Eye (tissue), 1 donor: Measurements from ENCODE around the gene FTCDNL1.

ENCODE experiments used
- DNase-seq: peaks from one replicate; pipeline ENCODE4 v3.0.0-alpha.2; 2015

The FTCDNL1 gene

DNA sequence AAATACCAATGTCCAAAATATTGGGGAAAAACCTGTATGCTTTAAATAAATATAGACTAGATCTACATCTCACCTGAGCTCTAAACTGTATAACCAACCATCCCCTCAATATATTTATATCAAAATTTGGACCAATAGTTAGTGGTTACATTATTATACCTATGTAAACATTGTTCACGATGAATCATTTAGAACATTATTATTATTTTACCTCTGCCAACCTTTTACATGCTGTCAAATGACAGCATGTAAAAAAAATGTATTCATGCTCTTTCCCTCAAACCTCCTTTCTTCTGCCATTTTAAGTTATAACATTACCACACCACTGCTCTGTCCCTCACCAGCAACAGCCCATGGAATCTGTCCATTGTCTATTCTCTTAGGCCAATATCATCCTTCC is 9.6 kb downstream of the FTCDNL1 start:
- DNase-seq, result no peak

DNA sequence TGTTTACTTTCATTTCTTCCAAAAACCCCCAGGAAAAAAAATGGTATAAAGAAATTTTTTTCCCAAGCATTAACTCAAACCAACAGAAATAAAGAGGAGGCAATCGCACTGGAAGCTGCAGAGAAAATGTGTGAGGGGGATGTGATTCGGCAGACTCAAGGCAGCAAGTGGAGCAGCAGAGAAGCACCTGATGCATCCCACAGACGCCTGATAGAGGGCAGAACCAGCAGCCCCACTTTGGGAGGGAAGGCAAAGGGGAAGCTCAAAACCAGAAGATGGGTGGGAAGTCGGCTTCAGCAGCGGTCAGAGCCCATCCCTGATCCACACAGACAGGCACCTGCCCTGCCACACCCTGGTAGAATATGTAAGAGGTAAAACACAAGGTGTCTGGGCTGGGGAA is 12.6 kb downstream of the FTCDNL1 start:
- DNase-seq, result no peak

DNA sequence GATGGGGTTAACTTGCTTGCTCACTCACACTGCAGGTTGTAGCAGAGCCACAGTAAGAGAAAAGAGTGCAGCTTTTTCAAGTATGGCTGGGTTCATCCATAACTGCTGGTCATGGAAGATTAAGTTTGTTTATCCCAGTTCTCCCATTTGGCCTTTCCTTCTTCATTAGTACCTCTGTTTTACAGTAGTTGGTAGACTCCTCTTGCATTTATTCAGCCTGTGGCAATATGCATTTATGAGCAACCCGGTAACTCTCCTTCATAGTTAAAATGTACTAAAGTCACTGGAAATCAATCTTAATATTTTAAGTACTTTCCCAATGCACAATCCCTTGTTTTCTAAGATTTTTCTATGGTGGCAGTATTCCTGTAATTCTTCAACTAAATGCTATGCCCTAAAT is 14.0 kb downstream of the FTCDNL1 start:
- no peak for DNase-seq

DNA sequence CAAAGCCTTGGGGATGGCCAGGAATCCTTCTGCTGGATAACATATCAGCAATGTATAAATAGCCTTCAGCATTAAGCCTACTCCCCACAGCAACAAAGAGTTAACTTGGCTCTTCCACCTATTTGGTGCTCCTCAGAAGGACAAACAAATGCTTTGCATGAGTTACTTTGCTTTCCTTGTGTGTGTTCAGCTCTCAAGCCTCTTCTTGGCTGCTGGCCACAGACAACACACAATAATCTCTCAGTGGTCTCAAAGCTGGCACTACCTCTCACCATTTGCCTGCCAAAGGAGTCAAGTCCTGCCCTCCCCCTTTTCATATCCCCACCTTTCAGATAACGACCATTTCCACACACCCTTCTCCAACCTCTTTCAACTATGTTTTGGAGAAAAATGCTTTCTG is 17.5 kb downstream of the FTCDNL1 start:
- no peak for DNase-seq

DNA sequence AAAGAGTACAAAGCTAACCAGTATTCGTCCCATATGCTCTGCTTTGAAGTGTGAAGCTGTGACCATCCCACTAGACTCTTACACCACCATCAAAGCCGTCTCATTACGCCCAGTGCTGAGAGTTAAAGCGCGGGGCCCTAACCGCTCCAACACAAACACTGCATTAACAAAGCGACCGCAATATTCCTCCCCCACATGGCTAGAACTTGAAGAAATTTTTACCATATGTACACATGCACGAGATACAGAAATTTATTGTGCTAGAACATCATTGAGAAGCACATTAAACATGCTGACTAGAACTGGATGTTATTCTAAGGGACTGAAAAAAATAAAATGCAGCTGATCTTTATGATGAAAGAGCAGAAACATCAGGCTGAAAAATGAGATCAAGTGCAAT is 20.5 kb downstream of the FTCDNL1 start:
- DNase-seq, result no peak

DNA sequence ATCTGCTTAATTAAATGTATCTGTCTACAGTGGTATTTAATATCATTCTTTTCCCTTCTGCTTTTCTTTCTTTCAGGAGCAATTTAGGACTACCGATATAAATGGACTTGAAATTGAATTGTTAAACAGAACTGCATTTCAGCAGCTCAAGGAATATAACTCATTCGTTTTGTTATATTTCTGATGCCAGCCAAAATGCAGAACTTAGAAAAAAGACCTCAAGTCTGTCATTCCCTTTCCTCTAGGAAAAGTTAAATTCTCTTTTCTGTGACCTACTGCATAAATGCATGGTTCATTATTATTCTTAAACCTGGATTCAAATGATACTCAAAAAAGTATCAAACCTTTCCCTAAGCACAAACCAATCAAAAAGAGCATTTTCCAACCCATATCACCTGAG is 21.4 kb downstream of the FTCDNL1 start:
- no peak for DNase-seq

DNA sequence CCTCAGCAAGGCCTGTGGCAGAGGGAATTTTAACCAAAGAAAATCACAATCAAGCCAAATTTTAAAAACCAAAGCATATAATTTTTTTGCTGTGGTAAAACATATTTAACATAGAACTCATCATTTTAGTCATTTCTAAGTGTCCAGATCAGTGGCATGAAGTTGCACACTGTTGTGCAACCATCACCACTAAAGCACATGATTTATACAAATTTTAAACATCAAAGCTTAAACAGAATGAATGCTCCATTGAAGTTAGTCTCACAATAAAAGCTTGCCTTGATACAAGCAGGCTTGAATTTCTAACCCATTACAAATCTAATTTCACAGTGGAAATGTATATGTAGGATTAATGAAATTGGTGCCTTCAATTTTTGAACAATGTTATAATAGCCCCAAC is 31.2 kb downstream of the FTCDNL1 start:
- DNase-seq, result no peak

DNA sequence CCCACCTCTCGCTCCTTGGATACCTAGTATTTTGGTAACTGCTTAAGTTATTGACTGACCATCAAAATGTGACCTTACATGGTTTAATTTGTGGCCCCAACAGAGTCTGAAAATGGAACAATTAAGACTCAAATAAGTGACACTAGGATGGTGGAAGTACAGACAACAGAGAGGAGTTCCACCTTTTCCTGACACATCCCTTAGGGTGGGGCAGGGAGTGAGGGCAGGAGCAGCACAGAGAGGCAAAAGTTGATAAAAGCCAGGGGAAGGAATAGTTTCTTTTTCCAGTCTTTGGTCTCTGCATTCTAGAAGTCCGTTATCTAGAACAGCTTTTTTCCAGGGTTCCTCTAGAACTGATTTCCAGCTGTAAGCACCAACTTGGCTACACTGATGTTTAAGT is 32.2 kb downstream of the FTCDNL1 start:
- DNase-seq, result no peak

DNA sequence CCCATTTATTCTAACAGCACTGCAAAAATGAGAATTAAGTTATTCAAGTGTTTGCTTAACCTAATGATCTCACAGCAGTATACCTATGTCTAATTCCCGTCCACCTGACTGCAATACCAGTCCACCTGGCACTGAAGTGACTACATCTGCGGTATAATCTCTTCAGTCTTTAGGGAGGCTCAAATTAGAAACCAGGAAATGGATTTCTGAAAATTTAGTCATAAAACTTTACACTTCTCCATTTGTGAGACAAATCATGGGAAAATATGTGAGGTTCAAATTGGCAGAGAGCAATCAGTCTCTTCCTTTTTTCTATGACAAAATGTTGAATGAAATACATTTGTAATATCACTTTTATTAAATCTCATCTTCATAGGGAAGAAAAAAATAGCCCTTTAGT is 33.0 kb downstream of the FTCDNL1 start:
- DNase-seq, result no peak

DNA sequence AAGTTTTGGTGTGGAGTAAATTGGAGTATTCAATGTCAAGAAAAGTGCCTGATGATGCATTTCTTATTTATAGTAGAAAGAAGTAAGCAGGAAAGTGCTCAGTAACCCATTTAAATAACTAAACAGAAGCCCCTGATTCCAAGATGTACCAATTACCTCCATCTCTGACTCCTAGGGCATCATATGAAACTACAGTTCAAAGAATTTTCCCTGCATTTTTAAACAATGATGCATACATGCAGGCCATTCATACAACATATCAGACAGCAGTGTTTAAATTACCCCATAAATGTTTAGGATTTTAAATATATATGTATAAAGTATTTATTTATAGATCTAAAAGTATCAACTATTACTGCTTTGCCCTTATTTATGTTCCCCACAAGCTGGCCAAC is 36.2 kb downstream of the FTCDNL1 start:
- DNase-seq, result no peak

DNA sequence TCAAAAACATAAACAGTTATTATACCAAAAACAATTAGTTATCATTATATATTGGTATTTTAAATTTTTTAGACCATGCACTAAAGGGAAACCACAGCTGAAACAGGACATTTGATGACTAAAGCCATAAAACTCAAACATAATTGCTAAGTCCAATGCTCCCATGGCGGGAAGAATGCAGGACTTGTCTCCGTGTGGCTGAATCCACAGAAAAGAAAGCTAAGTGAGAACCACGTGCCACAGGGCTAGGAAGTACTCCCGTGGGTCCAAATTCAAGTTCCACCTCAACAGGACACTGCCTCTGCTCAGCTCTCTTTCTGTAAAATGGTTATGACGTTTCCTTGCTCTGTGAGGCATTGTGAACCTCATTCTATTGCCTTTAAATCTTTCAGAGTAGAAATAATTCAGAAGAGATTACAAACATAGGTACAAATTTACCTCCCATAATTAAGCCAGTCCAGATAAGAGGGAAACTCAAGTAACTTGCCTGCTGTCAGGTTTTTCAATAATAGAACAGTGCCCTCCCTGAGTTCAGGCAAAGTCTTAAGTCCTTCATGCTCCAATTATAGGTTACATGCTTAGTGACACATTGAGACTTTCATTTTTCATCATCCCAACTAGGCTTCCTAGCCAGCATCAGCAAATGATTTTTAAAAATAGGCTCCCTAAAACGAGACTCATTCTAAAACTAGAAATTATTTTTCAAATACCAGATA is 36.7 kb downstream of the FTCDNL1 start:
- DNase-seq, result no peak

DNA sequence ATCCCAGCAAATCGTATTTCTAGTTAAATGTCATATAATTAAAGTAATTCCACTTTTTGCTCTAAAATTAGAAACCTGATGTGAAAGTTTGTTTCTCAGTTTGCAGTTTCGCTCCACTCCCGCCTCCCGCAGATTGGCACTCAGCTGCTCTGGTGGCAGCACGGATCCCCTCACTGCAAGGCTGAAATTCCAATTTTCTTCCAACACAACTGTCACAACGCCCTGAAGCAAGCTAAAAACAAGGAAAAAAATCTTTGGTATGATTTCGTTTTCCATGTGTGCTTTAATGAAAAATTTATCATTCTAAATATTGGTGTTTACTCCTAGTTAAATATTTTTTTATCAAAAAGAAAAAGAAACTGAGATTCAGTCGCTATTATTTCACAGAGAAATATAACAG is 38.5 kb downstream of the FTCDNL1 start:
- DNase-seq, result no peak

DNA sequence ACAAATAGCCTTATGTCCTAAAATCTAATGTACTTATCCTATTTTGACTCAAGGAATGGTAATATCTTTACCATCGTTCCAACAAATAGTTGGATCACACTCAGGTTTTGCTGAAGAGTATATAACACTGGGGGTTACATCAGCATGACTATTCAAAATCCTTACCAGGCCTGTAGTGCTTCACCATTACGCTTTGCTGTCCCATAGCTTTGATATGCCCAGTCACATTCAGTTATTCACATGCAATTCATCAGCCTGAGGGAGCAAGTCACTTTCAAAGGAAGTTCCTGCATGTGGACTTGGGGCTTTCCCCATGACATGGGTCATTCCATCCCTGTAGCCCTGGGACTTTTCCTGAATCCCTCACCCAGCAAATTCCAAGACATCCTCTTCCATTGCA is 39.6 kb downstream of the FTCDNL1 start:
- DNase-seq, result no peak

DNA sequence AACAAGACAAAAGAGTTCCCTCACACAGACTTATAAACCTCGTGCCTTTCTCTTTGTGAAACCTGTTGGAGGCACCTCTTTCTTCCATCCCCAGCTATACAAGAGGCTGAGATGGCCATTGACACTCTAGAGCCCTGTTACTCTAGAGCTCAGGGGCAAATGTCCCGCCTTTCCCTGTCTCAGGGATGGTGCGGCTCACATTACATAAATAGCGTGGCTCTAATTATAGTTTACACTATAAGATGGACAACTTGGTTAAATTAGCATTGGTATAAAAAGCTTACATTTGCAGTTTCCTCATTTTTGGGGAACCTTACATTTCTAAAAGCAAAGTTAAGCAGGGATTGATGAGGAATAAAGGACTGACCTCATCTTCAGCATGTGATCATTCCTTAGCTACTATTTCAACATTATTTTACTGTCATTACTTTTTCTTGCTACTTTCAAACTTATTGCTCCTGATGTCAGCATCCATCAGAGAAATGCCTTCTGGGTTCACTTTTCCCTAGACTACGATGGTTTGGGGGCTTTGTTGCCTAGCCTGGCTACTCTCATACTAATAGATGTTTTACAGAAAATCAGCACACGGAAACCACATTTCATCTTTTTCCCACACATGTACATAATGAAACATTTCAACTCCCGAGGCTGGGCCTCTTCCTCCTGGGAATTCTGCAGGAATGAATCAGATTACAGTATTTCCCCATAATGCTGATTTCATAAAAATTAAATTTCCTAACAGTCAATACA is 40.4 kb downstream of the FTCDNL1 start:
- no peak for DNase-seq

DNA sequence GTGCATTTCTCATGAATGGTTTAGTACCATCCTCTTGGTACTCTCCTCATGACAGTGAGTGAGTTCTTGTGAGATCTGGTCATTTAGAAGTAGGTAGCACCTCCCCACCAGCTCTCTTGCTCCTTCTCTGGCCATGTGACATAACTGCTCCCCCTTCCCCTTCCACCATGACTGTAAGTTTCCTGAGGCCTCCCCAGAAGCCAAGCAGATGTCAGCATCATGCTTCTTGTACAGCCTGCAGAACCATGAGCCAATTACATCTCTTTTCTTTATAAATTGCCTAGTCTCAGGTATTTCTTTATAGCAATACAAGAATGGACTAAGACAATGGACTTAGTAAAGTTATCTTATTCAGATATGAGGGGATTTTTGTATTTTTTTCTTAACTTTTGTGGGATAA is 43.0 kb downstream of the FTCDNL1 start:
- DNase-seq, result no peak

DNA sequence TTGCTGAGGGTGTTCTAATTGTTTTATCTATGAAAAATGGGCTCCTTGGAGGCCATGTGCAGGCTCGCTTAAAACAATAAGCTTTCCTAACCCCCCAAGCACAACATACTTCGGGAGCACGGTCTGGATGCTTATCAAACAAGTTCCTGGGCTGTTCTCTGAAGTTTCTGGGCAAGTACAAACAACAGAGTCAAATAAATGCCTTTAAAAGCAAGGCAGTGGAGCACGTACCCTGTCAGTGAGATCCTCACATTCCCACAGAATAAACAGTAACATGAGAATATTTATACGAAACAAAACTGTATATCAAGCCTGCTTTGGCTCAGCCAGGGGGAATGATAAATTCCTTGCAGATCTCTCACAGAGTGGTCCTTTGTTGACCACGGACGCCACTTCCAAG is 44.8 kb downstream of the FTCDNL1 start:
- DNase-seq, result peak; percentile 24

DNA sequence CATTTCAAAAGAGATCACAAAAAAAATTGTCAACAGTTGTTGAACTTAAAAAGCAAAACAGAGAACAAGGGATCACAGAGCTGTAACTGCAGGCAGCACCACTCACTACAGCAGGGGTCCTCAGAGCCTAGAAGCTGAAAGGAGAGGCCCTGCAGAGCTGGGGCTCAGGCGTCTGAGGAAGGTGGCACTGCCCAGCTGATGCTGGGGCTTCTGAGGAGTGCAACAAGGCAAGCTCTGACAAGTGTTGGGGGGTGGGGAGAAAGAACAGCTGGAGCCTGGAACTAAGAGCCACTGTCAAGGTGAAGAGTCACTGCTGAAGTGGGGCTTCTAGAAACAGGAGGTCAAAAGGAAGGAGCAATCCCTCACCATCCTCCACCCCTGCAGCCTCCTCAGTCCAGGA is 46.2 kb downstream of the FTCDNL1 start:
- DNase-seq, result no peak

DNA sequence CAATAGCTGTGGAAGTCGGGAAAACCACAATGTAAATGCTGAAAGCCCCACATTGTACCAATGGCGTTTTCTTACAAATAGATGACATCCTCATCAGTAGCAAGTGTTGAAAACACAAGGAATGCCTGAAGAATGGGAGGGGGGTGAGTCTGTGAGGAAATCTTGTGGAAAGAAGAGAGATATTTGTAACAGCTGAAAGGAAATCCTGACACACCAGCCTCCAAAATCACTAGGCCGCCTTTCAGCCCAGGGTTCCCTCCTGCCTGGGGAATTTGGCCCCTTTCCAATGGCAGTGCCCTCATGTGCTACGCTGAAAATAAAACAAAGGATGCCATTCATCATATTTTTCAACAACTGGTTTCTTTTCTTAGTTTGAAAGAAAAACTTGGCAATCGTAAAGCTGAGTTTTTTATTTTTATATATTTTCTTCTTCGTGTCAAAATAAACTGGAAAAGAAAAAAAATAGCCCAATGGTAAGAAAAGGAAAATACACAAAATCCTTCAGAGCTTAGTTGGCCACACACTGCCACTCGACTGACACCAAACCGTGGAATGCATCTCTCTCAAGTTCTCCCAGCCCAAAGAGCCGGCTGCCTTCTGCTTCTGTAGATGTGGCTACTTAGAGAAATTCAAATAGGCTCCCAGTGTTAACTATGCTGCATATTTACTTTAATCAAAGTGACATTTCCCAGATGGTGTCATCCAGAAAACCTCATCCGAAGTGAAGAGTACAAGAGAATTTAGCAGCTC is 52.0 kb downstream of the FTCDNL1 start:
- DNase-seq, result peak; percentile 75

DNA sequence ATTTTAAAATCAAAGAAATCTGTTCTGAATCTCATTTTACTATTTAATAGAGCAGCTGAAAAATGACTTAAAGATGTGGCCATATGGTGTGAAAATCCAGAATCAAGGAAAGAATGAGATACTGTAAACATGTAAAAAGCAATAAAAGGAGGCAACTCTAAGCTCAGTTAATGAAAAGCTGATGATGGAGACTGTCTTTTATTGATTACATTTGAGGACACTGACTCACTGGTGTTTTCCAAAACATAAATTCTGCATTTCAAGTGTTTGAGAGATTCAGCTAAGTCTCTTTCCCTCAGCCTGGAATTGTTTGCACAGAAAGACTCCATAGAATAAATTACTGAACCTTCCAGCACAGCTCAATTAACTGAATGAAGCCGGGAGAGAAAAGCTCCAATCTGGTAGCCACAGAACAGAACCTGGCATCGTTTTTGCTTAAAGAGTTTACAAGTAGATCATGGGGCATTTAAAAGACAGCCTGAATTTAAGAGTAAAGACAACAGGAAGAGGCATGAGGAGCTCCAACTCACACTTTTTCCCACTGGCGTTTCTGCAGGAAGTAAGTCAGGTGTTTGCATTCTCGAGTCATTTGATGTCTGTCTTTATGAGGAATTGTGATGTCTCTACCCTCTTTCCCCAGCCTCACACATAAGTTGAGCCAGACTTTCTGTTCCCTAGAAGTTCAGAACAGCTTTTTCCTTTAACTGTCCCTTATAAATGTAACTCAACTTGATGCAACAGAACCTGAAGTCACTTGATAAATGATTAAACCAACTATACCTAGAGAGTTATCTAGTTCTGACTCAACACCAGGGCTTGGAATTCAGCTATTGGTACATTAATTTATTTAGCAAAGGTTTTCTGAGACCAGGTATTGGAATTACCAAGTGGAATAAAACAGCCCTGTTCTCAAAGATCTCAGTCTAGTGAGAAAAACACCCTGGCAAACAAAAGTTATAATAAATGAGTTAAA is 53.3 kb downstream of the FTCDNL1 start:
- no peak for DNase-seq

DNA sequence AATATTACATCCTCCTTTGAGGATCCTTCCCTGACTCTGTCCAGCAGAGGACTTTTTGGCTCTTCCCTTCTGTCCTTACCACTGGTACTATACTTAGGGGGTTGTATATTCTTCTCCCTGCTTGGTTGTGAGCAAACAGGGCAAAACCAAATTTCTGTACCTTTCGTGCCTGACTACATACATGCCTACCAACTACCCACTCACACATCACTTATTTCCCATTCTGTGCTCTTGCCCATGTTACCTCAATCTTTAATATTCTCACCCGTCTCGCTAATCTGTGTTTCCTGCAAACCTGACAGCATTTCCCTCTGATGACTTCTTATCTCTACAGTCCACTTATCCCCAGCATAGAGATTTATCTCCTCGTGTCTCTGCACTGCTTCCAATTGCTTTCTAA is 58.6 kb downstream of the FTCDNL1 start:
- DNase-seq, result no peak

DNA sequence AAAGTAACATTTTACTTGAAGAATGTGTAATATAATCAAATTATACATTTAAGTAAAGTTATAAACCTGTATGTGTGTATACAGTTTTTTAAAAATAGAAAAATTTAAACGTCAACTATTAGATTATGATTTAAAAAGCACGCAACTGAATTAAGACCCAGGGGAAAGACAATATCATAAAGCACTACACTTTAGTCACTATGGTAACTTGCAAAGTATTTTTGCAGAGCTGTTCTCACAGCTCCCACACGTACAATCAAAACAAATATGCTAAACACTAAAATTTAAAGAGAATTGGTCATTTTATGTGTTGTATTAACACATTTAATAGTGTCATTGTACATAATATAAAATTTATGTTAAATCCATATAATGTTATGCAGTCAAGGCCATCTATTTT is 59.7 kb downstream of the FTCDNL1 start:
- no peak for DNase-seq

DNA sequence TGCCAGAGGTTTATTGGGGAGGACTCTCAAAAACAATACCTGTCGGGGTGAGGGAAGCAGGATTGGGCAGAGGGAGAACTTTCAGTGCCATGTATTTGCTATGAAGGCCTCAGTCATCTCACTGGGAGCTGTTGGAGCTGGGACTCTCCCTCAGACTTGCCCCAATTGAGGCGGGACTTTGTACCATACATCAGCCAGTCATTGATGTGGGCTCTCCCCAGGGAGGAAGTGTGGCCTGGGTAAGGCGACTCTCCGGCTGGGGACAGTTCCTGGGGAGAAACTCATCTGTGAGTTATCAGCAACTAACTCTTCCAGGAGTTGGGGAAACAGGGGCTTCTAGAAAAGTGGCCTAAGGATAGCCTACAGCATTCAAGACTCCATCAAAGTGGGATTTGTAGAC is 66.5 kb downstream of the FTCDNL1 start:
- no peak for DNase-seq

DNA sequence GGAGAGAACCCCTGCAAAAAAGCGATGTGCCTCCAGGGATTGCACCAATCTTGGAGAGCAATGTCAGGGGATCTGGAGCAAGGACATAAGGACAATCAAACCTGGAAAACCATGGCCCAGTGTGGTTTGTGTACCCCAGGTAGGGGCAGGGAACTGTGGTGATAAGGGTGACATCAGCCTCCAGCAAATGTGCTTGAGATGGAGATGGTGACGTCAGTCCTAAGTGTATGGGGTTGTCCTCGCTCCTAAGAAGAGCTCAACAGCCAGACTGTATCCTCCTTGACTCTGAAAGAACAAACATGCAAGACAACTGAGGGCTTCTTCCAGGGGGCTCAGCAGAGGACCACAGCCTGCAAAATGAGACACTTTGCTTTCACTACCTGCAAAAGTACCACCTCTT is 71.4 kb downstream of the FTCDNL1 start:
- DNase-seq, result no peak
